Activated CD4-positive, alpha-beta T cell treated with anti-CD3 and anti-CD28 coated beads for 24 hours (primary cell): ENCODE results near the gene ADARB2.

Source experiments
- DNase-seq, 2 donors: peaks; one replicate each; pipeline ENCODE4 v3.0.0-alpha.2; 2020; ENCODE audit warnings: low read depth in 2 of 2

The ADARB2 gene

DNA sequence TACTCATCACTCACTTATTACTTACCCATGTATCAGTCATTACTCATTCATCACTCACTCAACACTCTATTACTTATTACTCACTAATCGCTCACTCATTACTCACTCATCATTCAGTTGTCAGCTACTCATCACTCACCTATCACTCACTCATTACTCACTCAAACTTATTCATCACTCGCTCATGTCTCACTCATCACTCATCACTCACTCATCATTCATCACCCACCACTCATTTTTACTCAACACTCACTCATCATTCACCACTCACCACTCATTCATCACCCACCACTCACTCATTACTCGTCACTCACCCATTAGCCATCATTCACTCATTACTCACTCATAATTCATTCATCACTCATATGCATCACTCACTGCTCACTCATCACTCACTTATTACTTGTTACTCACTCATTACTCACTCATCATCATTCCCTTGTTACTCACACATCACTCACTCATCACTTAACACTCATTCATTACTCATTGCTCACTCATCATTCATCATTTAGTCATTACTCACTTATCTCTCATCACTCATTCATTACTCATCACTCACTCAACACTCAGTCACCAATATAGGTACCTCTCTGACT, 237.9 kb downstream of the ADARB2 start:
- DNase-seq, result no peak

DNA sequence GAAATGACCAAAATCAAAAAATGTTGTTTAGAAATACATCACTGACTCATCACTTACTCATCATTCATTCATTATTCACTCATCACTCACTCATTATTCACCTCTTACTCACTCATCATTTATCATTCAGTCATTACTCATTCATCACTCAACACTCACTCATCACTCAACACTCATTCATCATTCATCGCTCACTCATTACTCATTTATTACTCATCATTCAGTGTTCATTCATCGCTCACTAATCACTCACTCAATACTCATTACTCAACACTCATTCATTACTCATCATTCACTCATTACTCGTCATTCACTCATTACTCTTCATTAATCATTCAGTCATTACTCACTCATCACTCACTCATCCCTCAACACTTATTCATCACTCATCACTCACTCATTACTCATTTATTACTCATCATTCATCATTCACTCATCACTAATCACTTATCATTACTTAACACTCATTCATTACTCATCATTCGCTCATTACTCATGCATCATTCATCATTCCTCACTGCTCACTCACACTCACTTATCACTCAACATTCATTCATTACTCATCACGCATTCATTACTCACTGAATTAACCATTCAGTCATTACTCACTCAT, 238.5 kb downstream of the ADARB2 start:
- no peak for DNase-seq

DNA sequence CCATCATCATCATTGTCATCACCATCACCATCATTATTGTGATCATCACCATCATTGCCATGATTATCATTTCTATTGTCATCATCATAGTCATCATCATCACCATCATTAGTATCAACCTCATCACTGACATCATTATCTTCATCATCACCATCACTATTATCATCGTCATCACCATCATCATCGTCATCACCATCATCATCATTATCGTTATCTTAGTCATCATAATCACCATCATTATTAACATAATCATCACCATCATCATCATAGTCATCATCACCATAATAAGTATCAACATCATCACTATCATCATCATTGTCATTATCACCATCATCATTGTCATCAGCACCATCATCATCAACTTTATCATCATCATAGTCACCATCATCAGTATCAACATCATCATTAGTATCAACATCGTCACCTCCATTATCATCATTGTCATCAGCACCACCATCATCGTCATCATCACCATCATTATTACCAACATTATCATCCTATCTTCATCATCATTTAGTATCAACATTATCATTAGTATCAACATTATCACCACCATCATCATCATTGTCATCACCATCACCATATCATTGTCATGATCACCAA, 241.3 kb downstream of the ADARB2 start:
- DNase-seq, result no peak

DNA sequence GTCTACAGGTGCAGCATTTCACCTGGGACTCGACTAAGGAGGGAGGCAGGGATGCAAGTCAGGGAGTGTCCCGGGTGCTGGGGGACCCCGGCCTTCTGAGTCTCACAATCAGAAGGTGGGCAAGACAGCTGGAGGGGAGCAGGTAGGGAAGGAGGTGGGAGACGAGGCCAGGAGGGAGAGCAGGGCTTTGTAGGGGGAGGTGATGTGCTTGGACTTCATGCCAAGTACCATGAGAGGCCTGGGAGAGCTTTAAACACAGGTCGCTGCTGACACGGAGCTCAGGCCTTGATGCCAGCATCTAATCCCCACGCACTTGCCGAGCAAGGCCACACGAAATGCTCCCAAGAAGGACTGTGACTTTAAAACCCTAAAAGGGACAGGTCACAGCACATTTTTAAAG, 244.7 kb downstream of the ADARB2 start:
- DNase-seq, result no peak

DNA sequence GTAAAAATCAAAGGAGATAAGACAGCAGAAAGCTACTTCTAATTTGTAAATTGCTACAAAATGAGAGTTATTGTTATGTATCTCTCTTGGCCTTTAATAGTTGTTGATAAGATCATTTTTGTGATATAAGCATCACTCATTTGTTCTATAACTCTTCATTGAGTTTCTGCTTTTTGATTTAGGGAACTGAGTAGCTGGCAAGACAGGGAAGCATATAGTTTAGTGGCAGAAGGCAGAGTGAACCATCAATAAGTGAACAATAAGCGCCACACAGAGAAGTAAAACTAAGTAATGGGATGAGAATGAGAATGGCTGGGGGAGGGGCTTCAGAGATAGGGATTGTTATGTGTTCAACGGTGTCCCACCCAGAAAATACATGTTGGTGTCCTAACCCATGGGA, 245.4 kb downstream of the ADARB2 start:
- no peak for DNase-seq

DNA sequence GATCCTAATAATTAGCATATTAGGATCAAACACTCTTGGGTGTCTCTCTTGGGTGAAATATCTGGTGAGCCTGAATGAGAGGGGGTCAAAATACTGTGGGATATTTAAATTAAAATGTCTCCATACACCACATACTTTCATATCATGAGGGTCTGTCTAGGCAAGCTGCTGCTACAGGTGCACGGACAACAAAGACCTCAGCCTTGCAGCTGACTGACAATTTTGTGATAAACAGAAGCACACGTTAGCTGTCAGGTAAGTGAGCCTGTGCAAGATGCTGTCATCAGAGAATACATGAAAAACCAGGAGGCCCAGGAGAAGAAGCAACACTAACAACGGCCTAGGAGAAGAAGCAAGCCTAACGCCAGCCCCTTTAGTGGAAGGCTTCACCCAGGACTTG, 247.5 kb downstream of the ADARB2 start:
- no peak for DNase-seq

DNA sequence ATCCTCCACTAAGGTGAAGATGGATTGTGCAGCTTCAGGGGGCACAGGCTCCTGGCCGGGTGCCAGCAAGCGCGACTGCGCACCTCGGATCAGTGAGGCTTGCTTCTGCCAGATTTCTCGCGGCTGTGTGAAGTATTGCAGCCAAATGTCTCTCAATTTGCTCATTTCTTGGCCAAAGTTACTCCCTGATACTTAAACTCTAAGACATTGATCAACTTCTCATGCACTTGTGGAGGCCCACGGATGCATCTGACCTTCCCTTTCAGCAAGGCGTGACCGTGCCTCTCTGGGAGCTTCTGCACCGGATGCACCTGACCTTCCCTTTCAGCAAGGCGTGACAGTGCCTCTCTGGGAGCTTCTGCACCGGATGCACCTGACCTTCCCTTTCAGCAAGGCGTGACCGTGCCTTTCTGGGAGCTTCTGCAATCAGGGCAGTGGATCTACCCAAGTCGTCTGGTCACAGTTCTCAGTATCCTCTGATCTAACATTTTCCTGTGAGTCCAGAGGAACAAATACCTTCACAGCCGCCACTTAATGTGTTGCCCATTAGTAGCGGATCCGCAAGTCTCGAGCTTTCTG, 248.3 kb downstream of the ADARB2 start:
- no peak for DNase-seq

DNA sequence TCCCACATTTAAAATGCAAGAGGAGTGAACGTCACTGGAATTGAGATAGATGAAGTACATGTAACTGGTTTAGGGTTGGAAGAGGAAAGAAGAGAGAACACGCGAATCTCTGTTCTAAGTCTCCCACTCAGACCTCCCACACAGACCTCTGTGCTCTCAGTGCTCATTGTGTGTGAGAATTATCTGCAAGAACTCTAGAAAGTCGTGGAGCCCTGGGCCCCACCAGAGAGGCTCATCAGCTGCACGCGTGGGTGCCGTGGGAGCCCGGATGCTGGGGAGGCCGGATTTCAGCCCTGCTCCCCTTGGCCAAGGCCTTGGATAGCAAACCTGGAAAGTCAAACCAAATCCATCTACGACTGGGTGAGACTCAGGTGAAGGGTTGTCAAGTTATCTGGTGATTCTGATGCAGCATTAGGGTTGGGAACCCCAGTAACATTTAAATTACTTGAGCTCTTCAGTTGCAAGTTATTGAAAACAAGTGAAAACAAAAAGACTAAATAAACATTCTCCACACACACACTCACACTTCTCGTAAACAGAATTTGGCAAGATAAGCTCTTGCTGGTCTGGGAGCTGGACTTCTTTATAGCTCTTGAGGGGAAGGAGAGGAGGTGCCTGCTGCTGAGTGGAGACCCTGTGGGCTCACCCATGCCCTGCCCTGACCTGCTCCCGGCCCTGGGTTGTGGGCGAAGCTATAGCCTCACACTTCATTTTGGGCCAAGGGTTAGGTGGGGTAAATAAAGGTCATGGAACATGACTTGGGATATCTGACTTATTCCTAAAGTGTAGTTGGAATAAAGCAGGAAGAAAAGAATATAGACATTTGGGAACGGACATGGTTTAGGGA, 250.3 kb downstream of the ADARB2 start:
- DNase-seq, result no peak

DNA sequence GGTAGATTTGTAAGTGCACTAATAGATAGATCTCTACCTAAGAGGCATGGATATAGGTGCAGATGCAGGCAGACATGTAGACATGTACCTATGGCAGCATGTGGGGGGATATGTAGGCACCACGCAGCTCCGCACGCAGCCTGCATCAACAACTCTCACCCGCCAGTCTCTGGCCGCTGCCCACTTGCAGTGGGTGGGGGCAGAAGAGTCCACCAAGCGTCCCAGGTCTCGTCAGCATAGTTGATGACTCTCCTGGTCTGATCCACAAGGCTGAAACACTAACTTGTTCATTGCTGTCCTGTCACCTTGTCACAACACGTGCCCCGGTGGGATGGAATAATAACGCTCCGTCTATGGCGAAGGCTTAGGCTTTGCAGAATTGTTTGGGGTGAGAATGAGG, 252.0 kb downstream of the ADARB2 start:
- no peak for DNase-seq

DNA sequence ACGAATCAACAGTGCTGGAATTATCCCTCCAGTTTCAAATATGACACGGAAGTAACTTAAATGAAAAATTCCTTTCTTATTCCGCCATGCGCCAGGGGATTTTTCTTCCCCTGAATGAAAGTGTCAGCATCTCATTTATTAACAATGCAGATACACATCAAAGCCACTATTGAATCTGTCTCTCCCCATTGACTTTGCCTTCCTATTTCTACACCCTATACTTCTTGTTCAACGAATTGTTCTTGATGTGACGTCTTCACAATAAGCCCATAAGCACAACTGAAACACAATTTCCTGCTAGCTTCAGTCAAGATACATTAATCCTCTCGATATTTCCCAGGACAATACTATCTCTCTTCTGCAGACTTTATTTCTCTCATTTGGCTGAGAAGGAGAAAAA, 253.5 kb downstream of the ADARB2 start:
- no peak for DNase-seq

DNA sequence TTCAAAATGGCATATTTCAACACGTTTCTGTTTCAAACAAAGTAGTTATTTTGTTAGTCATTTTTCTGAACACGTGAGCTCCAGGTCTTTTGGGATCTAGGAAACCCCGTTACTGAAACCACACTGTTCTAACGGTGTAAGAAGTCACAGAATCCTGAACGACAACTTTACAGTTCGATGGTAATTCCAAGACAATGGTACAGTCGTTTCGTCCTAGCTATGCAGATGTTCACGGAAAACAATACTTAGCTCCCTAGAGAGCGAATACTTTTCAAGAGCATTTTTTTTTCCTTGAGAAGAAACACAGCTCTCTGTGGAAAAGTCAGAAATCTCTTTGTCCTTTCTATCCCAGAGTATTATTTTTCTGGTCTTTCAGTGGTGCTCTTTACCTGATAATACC, 254.1 kb downstream of the ADARB2 start:
- no peak for DNase-seq

DNA sequence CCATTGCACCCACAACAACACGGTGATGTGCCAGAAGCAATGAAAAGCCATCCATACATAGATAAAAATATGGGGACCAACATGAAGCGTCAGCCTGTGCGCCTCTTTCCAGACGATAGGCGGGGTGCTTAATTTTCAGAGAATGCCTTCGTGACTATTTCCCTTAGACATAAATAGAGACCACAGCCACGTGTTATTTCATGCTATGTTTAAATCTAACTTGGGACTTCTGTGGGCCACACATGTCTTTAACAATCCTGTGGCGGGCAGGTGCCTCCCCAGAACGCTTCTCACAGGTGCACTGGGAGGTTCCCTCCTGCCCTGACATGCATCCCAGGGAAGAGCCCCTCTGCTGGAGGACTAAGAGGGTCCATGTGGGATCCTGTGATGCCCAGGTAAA, 259.7 kb downstream of the ADARB2 start:
- no peak for DNase-seq

DNA sequence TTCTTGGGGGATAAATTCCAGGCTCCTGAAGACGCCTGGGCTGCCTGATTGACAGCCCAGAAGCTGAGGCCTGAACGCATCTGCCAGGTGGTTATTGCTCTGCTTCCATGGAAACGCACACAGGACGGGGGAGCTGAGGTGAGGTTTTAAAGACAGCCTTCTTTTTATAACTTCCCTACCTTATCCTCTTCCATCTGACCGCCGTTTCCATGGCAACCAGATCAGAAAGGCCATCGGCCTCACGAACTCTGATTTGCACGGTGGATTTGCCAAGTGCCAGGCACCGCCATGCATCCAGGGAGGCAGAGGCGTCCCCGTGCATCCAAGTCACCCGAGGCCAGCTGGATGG, 260.9 kb downstream of the ADARB2 start:
- DNase-seq, result no peak

DNA sequence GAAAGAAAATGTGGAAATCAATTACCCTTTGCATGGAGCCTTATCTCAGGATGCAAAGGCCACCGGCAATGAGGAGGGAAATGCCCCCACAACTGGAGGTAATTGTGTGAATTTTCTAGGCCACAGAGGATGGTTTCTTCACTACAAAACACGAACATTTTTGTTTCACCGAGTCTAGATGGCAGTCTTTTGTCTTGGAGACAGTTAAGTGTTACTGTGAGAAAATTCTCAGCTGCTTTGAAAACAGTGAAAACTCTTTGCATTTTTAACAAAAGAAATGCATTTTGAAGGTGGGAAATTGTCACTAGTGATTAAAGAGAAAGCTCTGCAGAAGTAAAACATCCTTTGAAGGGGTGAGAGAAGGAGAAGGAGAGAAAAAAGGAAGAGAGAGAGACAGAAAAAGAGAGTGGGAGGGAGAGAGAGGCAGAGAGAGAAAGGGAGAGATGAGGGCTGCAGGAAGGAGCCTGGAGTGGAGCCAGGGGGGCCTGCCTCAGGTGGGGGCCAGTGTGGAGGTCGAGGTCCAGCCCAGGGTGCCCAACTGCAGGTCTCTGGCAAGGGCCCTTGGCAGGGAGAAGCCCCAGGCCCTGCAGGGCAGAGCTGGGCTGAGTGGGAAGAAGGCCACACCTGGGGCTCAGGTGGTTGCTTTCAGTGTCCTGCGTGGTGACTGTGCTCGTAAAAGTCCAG, 261.4 kb downstream of the ADARB2 start:
- no peak for DNase-seq

DNA sequence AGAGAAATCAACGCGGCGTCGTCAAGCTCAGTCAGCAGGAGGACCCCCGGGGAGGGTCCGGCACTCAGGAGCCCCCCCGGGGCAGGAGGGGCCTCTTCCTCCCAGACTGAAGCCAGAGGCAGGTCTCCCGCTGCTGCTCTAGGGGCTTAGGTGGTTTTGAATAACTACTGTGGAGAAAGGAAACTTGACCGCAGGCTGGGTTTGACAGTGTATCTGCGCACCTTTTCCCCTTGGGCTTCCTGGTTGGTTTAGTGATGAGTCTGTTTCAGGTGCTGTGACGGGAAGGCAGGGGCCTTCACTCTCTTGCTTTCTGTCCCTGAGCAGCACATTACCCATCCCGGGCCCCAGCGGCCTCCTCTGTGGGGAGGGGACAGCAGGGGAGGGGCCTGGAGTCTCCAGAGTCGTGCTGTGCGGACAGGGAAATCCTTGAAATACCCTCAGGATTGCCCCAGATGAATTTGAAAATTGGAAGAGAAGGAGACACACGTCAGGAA, 262.2 kb downstream of the ADARB2 start:
- no peak for DNase-seq

DNA sequence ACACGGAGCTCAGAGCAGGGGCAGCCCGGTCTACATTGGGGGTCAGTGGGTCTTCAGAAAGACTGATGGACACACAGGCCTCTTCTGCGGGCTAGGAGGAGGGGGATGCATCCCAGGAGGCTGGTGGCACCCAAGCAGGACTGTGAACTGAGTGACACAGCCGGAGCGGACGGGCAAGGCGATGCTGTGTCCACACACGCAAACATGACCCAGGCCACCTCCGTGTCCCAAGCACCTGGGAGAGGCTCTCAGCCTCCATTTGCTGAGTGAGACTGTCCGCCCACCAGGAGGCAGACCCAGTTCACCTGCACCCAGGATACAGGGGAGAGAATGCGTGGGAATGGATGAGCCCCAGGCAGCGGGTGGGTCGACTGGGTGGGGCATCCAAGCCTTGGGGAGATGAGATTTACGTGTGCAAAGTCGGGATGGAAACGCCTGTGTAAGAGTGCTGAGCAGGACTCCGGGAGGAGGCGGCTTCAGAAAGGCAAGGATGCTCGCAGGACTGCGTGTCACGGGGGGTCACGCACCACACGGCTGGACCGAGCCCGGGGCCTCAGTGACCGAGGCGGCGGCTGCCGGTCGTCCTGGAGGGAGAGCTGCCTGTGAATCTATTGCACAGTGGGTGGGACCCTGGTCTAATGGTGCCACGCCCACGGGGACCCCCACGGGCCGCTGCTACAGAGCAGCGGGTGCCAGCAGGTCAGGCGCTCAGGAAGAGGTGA, 262.8 kb downstream of the ADARB2 start:
- no peak for DNase-seq

DNA sequence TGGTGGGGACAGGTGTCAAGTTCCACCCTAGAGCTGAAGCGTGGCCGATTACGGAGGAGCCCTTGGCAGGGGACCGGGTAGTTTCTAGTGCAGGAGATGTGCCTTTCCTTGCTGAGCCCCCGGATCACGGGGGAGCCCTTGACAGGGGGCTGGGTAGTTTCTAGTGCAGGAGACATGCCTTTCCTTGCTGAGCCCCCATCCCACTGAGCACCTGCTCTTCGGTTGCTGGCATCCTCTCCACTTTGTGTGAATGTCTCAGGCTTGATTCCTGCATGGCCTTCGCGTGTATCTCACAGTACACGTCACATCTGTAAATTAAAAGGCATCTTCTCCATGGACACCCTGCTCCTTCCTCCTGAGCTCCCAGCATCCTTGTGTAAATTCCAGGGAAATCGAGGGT, 263.5 kb downstream of the ADARB2 start:
- no peak for DNase-seq

DNA sequence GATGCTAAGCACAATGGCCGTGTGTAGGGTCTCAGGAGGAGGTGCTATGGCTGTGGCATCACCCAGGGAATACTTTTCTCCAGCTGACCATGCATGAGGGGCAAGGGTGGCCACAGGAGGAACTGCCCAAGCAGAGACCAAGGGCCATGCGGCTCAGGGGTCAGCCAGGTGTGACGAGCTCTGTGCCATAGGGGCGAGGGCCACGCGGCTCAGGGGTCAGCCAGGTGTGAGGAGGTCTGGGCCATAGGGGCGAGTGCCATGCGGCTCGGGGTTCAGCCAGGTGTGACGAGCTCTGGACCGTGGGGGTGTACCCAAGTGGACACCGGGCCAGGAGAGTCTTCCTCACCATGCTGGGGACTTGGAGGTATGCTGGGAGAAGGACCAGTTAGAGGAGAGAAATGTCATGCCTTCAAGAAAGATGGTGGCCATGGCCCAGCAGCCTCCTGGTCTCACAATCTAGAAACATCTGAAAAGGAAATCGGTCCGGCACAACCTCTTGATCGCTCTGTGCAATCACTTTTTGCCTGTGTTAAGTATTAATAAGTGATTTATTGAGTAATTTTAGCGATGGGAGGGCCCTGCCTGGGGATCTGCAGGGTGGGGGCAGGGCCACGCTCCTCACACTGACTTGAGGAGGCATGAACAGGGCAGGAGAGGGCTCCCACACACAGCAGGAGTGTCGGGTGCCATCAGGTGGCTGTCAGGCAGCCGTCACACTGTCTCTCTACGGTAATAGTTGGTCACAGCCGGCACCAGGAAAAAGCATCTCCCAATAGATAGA, 265.0 kb downstream of the ADARB2 start:
- DNase-seq, result no peak

DNA sequence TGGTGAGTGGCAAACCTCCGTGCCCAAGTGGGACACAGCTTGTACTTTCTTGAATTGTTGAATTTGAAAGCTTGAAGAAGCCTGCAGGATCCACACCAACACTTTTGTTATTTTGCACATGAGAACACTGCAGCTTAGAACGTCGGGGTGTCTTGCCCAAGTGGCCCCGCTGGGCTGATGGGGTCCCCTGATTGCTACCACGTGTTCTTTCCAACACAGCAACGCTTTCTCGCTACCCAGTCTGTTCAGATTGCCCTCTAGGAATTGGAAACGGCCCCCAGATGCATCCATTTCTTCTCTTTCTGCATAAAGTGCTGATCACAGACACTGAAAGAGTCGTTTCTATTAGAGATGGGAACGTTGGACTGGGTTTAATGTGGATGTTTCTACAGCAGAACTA, 268.5 kb downstream of the ADARB2 start:
- DNase-seq, result no peak

DNA sequence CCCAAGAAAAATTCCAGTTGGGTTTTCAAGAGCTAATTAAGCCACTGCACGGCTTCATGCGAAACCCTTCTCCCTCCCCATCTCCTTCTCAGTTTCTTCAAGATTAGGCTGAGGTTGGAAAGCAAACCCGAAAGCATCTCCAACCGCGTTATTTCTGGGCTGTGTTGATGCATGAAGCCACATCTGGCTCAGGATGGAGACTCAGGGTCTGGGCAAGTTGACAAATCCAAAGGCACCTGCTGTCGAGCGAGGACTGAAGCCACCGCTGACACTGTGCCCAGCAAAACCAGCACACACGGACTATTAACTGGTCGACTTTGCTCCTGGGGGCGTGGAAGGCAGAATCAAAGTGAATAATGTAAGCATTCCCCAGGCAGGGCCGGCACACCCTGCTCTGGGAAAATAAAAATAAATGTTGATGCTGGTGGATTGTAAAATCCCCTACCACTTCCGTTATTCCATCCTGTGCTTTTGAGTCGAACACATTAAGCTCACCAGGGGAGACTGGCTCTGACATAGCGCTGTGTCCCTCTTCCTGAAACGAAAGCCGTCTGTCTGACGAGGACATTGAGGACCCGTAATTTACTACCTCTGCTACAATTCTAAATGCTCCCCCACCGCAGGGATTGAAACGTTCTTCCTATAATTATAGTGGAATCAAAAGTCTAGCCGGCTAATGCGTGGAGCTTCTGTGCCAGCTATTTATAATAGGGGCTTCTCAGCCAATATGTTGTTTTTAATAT, 269.8 kb downstream of the ADARB2 start:
- no peak for DNase-seq
